Epidermal melanocyte (primary cell): ENCODE data around the gene KLF3.

Experiments used
- DNase-seq: peaks from one replicate; pipeline ENCODE4 v3.0.0; 2011; ENCODE audit warnings: low spot score; ENCODE audit not compliant: insufficient read length

KLF3 gene

GRCh38 chr4:38673130-38673978 is 9.4 kb downstream of the KLF3 start:
- peak; percentile 37 for DNase-seq

- no peak for DNase-seq
These were observed 10.5 kb downstream of the KLF3 start for GRCh38 chr4:38674258-38675144.

GRCh38 chr4:38675146-38676121 is 11.4 kb downstream of the KLF3 start:
- peak; percentile 68 for DNase-seq

GRCh38 chr4:38676986-38677385 is 13.0 kb downstream of the KLF3 start:
- no peak for DNase-seq

- no peak for DNase-seq
These were observed 13.4 kb downstream of the KLF3 start for GRCh38 chr4:38677441-38677840.

- DNase-seq: no peak
These were observed 14.1 kb downstream of the KLF3 start for GRCh38 chr4:38678078-38678477.

GRCh38 chr4:38679921-38680320 is 15.9 kb downstream of the KLF3 start:
- no peak for DNase-seq

- DNase-seq: no peak
These were observed 17.4 kb downstream of the KLF3 start for GRCh38 chr4:38681281-38681991.

GRCh38 chr4:38682336-38682735 is 18.3 kb downstream of the KLF3 start:
- no peak for DNase-seq

GRCh38 chr4:38683276-38683675 is 19.3 kb downstream of the KLF3 start:
- no peak for DNase-seq

- DNase-seq: no peak
These were observed 20.3 kb downstream of the KLF3 start for GRCh38 chr4:38684271-38684670.

- no peak for DNase-seq
These were observed 21.2 kb downstream of the KLF3 start for GRCh38 chr4:38684951-38685844.

- DNase-seq: no peak
These were observed 22.7 kb downstream of the KLF3 start for GRCh38 chr4:38686682-38687081.

GRCh38 chr4:38687571-38688011 is 23.6 kb downstream of the KLF3 start:
- no peak for DNase-seq

- DNase-seq: no peak
These were observed 24.8 kb downstream of the KLF3 start for GRCh38 chr4:38688676-38689355.

- DNase-seq: peak; percentile 26
These were observed 27.4 kb downstream of the KLF3 start for GRCh38 chr4:38691251-38692008.

GRCh38 chr4:38692421-38692820 is 28.4 kb downstream of the KLF3 start:
- DNase-seq: no peak

GRCh38 chr4:38693569-38693968 is 29.6 kb downstream of the KLF3 start:
- no peak for DNase-seq
